ENCODE data around the gene ZACN. TPM values are rescaled to one million over a fixed set of nuclear protein-coding genes. Genes with fewer than 3 reads are reported as not detected.
"Not testable (repeated sequence)": the region's sequence is repeated elsewhere in the genome, so short reads cannot be mapped to it uniquely, and the experiment has no call there.

ZACN gene
- not detected for polyA plus RNA-seq (2013, experiment 1 of 2)
- not detected for polyA plus RNA-seq (2013, experiment 2 of 2)

- Histone ChIP-seq H3K36me3 (ENCODE audit: control insufficient read depth, insufficient read depth, low read length) (peaks cover 15% of the 10 kb centered on the region), H3K27ac (ENCODE audit: low read depth, low read length, severe bottlenecking) (no peak within 1 kb of the TSS), H3K9me3 (ENCODE audit: control insufficient read depth, low read length) (no peaks in the 10 kb centered on the region), H3K4me3 (ENCODE audit: extremely low read depth, insufficient read depth, low read length, poor library complexity, severe bottlenecking) (no peak within 1 kb of the TSS), H3K4me1 (ENCODE audit: control insufficient read depth, insufficient read depth, low read length, poor library complexity, severe bottlenecking) (peaks cover 18% of the 10 kb centered on the region)
- WGBS, 2 experiments (ENCODE audit: insufficient coverage in 2 of 2): 81 to 85% methylated on average over 16 of the region's 17 CpGs
Observed at GRCh38 chr17:76078860-76079534, at the start of gene ZACN. TSS of gene ZACN (plus strand) at chr17:76079182. CDS start at chr17:76079265, 83 bp downstream.

DNA sequence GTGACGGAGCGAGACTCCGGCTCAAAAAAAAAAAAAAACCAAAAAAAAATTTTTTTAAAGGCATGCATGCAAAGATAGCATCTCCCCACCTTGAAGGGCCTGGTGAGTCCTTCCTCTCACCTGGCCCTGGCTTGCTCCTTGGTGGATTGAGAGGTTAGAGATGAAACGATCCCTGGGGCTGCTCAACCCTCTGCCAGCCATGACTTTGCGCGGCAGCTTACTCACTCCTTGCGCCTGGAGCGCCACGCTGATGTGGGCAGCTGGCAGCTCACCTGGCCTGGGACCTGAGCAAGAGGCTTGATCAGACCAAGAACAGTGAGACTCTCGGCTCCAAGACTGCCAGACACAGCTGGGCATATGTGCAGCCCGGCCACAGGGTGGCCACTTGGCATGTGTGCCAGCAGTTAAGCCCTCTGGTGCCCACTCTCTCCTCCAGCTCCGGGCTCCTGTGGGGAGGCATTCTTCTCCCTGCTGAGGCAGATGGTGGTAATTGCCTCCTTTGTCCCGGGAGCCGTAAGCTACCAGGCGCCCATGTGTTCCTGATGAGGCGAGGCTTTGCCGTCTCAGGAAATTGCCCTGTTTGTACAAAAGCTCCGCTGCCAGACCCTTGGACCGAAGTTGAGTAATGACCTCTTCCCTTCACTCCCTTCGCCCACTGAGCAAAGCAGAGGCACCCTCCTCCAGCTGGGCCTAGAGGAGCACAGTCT is 46.8 kb upstream of the ZACN start:
- WGBS, 2 experiments (ENCODE audit: insufficient coverage in 2 of 2): 95 to 96% methylated on average over 15 to 17 of the region's 20 CpGs
- H3K9me3 ChIP-seq (ENCODE audit: control insufficient read depth, low read length): peaks cover 5% of the 10 kb centered on the region
- H3K27ac ChIP-seq (ENCODE audit: low read depth, low read length, severe bottlenecking): no peak overlapping the region
- H3K36me3 ChIP-seq (ENCODE audit: control insufficient read depth, insufficient read depth, low read length): no peaks in the 10 kb centered on the region
- no peak overlapping the region for H3K4me3 ChIP-seq (ENCODE audit: extremely low read depth, insufficient read depth, low read length, poor library complexity, severe bottlenecking)
- H3K4me1 ChIP-seq (ENCODE audit: control insufficient read depth, insufficient read depth, low read length, poor library complexity, severe bottlenecking): no peaks in the 10 kb centered on the region

DNA sequence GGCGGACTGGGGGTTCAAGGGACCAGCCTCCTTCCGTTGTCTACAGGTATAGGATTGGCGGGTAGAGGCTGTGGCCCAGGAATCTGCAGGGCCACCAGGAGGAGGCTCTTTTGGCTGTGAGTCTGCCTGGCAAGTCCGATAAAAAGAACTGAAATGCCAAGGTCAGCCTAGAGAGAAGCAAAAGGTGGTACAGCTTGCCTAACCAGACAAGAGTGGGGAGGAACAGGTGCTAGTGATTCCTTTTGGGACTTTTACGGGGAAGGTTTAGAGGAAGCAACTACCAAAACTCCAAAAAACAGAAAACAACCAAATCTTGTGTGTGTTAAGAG is 46.2 kb upstream of the ZACN start:
- Histone ChIP-seq H3K4me3 (ENCODE audit: extremely low read depth, insufficient read depth, low read length, poor library complexity, severe bottlenecking) (no peak overlapping the region), H3K9me3 (ENCODE audit: control insufficient read depth, low read length) (peaks cover 5% of the 10 kb centered on the region), H3K36me3 (ENCODE audit: control insufficient read depth, insufficient read depth, low read length) (peaks cover 4% of the 10 kb centered on the region), H3K27ac (ENCODE audit: low read depth, low read length, severe bottlenecking) (no peak overlapping the region), H3K4me1 (ENCODE audit: control insufficient read depth, insufficient read depth, low read length, poor library complexity, severe bottlenecking) (no peaks in the 10 kb centered on the region)
- 98 to 100% methylated on average over 1 to 4 of the region's 5 CpGs for WGBS, 2 experiments (ENCODE audit: insufficient coverage in 2 of 2)

DNA sequence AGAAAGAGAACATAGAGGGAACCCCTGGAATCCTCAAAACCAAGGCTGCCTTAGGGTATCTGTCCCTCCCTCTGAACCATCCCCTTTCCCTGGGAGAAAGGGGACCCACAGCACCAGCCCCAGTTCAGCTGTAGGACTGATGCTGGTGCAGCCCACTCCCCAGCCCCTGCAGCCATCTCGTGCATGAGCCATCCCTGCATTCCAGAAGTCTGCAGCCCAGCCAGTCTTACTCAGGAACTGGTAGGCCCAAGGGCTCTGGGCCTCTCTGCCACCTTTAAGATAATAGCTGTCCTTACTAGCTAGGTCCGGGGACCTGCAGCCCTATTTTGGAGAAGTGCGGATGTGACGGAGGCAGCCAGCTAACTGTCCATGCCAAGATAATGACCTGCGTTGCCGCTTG is 45.8 kb upstream of the ZACN start:
- peaks cover 6% of the 10 kb centered on the region for H3K36me3 ChIP-seq (ENCODE audit: control insufficient read depth, insufficient read depth, low read length)
- H3K27ac ChIP-seq (ENCODE audit: low read depth, low read length, severe bottlenecking): no peak overlapping the region
- H3K4me1 ChIP-seq (ENCODE audit: control insufficient read depth, insufficient read depth, low read length, poor library complexity, severe bottlenecking): no peaks in the 10 kb centered on the region
- WGBS, 2 experiments (ENCODE audit: insufficient coverage in 2 of 2): 95 to 96% methylated on average over 6 of the region's 6 CpGs
- H3K4me3 ChIP-seq (ENCODE audit: extremely low read depth, insufficient read depth, low read length, poor library complexity, severe bottlenecking): no peak overlapping the region
- H3K9me3 ChIP-seq (ENCODE audit: control insufficient read depth, low read length): peaks cover 5% of the 10 kb centered on the region

DNA sequence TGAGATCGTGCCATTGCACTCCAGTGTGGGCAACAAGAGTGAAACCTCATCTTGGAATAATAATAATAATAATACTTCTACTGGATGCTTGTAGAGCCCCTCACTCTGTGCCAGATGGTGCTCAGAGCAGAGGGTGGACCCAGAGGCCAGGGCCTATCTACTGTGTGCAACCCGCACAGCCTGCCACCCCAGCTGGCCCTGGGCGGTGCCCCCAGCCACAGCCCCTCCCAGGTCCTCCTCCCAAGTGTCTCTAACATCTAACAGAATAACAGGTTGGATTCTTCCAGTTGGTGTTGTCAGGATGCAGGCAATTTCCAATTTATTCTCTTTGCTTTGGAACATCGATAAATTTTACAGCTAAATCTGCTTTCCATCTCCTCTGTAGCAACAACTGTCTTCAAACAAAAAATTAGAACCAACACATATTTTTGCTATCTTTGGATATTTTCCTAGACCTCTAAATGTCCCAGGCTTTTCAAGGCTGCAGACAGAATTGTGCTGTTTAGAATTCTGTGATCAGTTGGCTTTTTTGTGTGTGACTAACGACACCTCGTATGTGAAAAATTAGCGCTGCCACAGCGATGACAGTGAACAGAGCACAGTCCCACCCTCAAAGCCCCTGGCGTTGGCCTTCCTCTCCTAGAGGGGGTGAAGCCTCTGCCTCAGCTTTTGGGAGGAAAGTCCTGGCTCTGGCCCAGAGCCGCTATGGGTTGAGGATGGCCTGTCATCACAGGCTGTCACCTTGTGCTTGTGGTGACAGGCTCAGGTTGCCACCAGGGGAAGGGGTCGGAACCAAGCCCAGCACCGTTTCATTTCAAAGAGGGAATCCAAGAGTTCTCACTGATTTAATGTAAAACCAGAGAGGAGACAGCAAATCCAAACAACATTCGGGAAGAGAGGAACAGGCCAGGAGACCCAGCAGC is 44.3 kb upstream of the ZACN start:
- Histone ChIP-seq H3K4me1 (ENCODE audit: control insufficient read depth, insufficient read depth, low read length, poor library complexity, severe bottlenecking) (no peaks in the 10 kb centered on the region), H3K4me3 (ENCODE audit: extremely low read depth, insufficient read depth, low read length, poor library complexity, severe bottlenecking) (no peak overlapping the region), H3K27ac (ENCODE audit: low read depth, low read length, severe bottlenecking) (no peak overlapping the region), H3K9me3 (ENCODE audit: control insufficient read depth, low read length) (peaks cover 5% of the 10 kb centered on the region), H3K36me3 (ENCODE audit: control insufficient read depth, insufficient read depth, low read length) (peaks cover 18% of the 10 kb centered on the region)
- WGBS, 2 experiments (ENCODE audit: insufficient coverage in 2 of 2): 90 to 92% methylated on average over 9 to 12 of the region's 13 CpGs

DNA sequence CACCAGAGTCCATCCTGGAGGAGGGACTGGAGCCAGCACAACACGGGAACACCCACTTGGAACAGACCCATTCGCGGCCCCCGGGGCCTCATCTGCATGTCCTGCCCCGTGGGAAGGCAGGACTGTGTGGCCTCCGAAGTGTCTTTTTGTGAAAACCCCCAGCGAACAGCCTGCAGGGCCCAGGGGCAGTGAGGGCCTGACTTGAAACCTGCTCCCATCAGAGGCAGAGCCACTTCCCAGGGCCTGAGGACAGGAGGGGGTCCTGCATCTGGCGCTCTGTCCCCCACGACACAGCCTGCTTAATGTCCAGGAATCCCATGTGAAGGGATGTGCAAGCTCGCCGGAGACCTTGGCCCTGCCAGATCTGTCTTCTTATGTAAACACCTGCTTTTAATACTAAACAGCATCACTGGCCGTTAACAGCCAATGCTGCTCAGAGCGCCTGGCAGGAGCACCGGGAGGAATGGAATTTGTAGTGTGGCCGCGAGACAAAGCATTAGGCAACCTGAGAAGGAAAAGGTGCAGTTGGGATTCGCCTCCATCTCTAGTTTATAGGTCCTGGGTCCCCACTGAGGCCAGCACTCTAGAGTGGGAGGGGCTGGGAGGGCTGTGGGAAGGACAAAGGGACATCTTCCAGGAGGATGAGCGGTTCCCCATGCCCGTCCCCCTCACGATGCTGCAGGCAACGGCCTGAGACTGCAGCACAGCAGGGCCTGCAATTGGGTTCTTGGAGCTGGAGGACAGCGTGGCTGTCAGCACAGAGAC is 42.3 kb upstream of the ZACN start:
- Histone ChIP-seq H3K4me1 (ENCODE audit: control insufficient read depth, insufficient read depth, low read length, poor library complexity, severe bottlenecking) (no peaks in the 10 kb centered on the region), H3K36me3 (ENCODE audit: control insufficient read depth, insufficient read depth, low read length) (peaks cover 38% of the 10 kb centered on the region), H3K9me3 (ENCODE audit: control insufficient read depth, low read length) (peaks cover 5% of the 10 kb centered on the region), H3K27ac (ENCODE audit: low read depth, low read length, severe bottlenecking) (no peak overlapping the region), H3K4me3 (ENCODE audit: extremely low read depth, insufficient read depth, low read length, poor library complexity, severe bottlenecking) (no peak overlapping the region)
- WGBS, 2 experiments (ENCODE audit: insufficient coverage in 2 of 2): 73 to 76% methylated on average over 17 of the region's 22 CpGs

- no peak overlapping the region for H3K27ac ChIP-seq (ENCODE audit: low read depth, low read length, severe bottlenecking)
- WGBS, 2 experiments (ENCODE audit: insufficient coverage in 2 of 2): 93 to 94% methylated on average over 3 of the region's 3 CpGs
- H3K9me3 ChIP-seq (ENCODE audit: control insufficient read depth, low read length): peaks cover 1% of the 10 kb centered on the region
- H3K36me3 ChIP-seq (ENCODE audit: control insufficient read depth, insufficient read depth, low read length): peaks cover 51% of the 10 kb centered on the region
- H3K4me3 ChIP-seq (ENCODE audit: extremely low read depth, insufficient read depth, low read length, poor library complexity, severe bottlenecking): no peak overlapping the region
- H3K4me1 ChIP-seq (ENCODE audit: control insufficient read depth, insufficient read depth, low read length, poor library complexity, severe bottlenecking): no peaks in the 10 kb centered on the region
Observed at GRCh38 chr17:76038050-76038449, 40.9 kb upstream of the ZACN start.

DNA sequence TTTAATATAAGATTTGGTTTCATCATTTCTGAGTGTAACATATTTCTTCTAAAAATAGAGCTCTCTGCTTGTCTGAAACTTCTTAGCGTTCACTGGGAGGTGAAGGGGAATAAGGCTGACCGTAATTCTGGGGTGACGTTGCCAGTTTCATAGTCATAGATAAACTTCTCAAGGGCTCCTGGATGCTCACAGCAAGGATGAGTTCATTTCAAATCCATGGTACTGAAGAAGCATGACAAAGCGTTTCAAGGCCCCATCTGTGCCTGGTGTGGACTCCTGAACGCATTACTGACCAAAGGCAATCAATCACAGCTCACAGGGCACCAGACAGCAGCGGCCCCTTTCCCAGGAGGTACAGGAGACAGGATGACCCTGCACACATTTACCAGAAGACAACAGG is 39.9 kb upstream of the ZACN start:
- H3K36me3 ChIP-seq (ENCODE audit: control insufficient read depth, insufficient read depth, low read length): peaks cover 62% of the 10 kb centered on the region
- no peaks in the 10 kb centered on the region for H3K4me1 ChIP-seq (ENCODE audit: control insufficient read depth, insufficient read depth, low read length, poor library complexity, severe bottlenecking)
- WGBS, 2 experiments (ENCODE audit: insufficient coverage in 2 of 2): 83 to 94% methylated on average over 6 of the region's 6 CpGs
- H3K4me3 ChIP-seq (ENCODE audit: extremely low read depth, insufficient read depth, low read length, poor library complexity, severe bottlenecking): no peak overlapping the region
- H3K27ac ChIP-seq (ENCODE audit: low read depth, low read length, severe bottlenecking): no peak overlapping the region
- no peaks in the 10 kb centered on the region for H3K9me3 ChIP-seq (ENCODE audit: control insufficient read depth, low read length)

DNA sequence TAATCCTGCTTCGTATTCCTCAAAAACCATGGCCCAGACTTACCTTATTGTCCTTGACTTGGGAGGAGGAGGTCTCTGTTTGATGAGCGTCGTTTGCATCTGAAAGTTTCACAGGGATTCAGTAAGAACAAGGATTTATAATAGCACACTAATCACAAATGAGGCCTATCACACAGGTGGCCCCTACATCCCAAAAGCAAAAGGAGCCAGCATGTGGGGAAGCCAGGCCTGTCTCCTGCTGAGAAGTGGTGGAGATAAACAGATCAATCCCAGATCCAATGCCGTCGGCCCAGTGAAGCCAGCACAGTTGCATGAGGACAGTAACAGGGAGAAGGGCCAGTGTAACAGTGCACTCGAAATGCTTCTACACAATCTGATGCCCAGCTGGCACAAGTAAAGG is 38.6 kb upstream of the ZACN start:
- no peaks in the 10 kb centered on the region for H3K9me3 ChIP-seq (ENCODE audit: control insufficient read depth, low read length)
- H3K27ac ChIP-seq (ENCODE audit: low read depth, low read length, severe bottlenecking): peak overlapping the region; percentile 23
- 57 to 65% methylated on average over 2 to 3 of the region's 6 CpGs for WGBS, 2 experiments (ENCODE audit: insufficient coverage in 2 of 2)
- H3K4me1 ChIP-seq (ENCODE audit: control insufficient read depth, insufficient read depth, low read length, poor library complexity, severe bottlenecking): no peaks in the 10 kb centered on the region
- peaks cover 74% of the 10 kb centered on the region for H3K36me3 ChIP-seq (ENCODE audit: control insufficient read depth, insufficient read depth, low read length)
- H3K4me3 ChIP-seq (ENCODE audit: extremely low read depth, insufficient read depth, low read length, poor library complexity, severe bottlenecking): no peak overlapping the region

- not testable (repeated sequence) for H3K4me3 ChIP-seq (ENCODE audit: extremely low read depth, insufficient read depth, low read length, poor library complexity, severe bottlenecking); H3K9me3 ChIP-seq (ENCODE audit: control insufficient read depth, low read length); H3K4me1 ChIP-seq (ENCODE audit: control insufficient read depth, insufficient read depth, low read length, poor library complexity, severe bottlenecking); H3K27ac ChIP-seq (ENCODE audit: low read depth, low read length, severe bottlenecking)
- peaks cover 93% of the 10 kb centered on the region for H3K36me3 ChIP-seq (ENCODE audit: control insufficient read depth, insufficient read depth, low read length)
- 89 to 100% methylated on average over 2 to 3 of the region's 3 CpGs for WGBS, 2 experiments (ENCODE audit: insufficient coverage in 2 of 2)
Observed at GRCh38 chr17:76042868-76043267, 36.1 kb upstream of the ZACN start.

All from mesodermal cell (in vitro differentiated cells).